CD14-positive monocyte (primary cell): ENCODE results near the gene CIBAR2. TPM values are rescaled to one million over a fixed set of nuclear protein-coding genes. Genes with fewer than 3 reads are reported as not detected.

Experiments used
- DNase-seq, 3 donors: peaks; one replicate each; pipeline ENCODE4 v3.0.0-alpha.2; 2011 to 2022
- H2AFZ ChIP-seq: 2 replicates; pipeline ENCODE4 v1.6.0; 2012; ENCODE audit warnings: mild to moderate bottlenecking, low read depth, low read length, inconsistent platforms; ENCODE audit not compliant: insufficient read depth, poor library complexity, severe bottlenecking
- H3K27ac ChIP-seq, 2 donors: 1 replicate in 1 of 2; 2 replicates in 1 of 2; pipeline ENCODE4 v1.5.1; 2012 to 2013; ENCODE audit warnings: low read length in 2 of 2, control low read depth in 1 of 2, inconsistent platforms in 1 of 2, low read depth in 1 of 2, mild to moderate bottlenecking in 1 of 2
- H3K27me3 ChIP-seq, 2 donors: one replicate each; pipeline versions ENCODE4 v1.6.0 to v1.6.1; 2011 to 2013; ENCODE audit warnings: low read length in 2 of 2; ENCODE audit not compliant: control insufficient read depth in 2 of 2, insufficient read depth in 2 of 2
- H3K36me3 ChIP-seq, 2 donors: replicated peaks in 1 of 2; 1 replicate in 1 of 2; 2 replicates in 1 of 2; pipeline versions ENCODE4 v1.5.1 to v1.6.1; 2012 to 2013; ENCODE audit warnings: low read length in 2 of 2, control low read depth in 1 of 2, inconsistent platforms in 1 of 2, mild to moderate bottlenecking in 1 of 2; ENCODE audit not compliant: insufficient read depth in 2 of 2, control insufficient read depth in 1 of 2
- H3K4me1 ChIP-seq, 2 donors: 1 replicate in 1 of 2; 2 replicates in 1 of 2; pipeline versions ENCODE4 v1.5.1 to v1.6.1; 2012 to 2013; ENCODE audit warnings: low read length in 2 of 2, control low read depth in 1 of 2, inconsistent platforms in 1 of 2, mild to moderate bottlenecking in 1 of 2, moderate library complexity in 1 of 2; ENCODE audit not compliant: insufficient read depth in 2 of 2, control insufficient read depth in 1 of 2
- H3K4me2 ChIP-seq: replicated peaks from 2 replicates; pipeline ENCODE3; 2012; ENCODE audit warnings: low read length, moderate library complexity, mild to moderate bottlenecking; ENCODE audit not compliant: poor library complexity, severe bottlenecking; ENCODE audit errors: extremely low read depth
- H3K4me3 ChIP-seq, 3 experiments: fragments of 200-600 bp in 1 of 3; sonication (generic) in 1 of 3; replicated peaks in 1 of 3; 1 replicate in 2 of 3; 2 replicates in 1 of 3; pipeline ENCODE4 v1.5.1; 2011 to 2013; ENCODE audit warnings: low read length in 3 of 3, mild to moderate bottlenecking in 3 of 3, control low read depth in 2 of 3, low read depth in 2 of 3, inconsistent platforms in 1 of 3, moderate library complexity in 1 of 3
- H3K79me2 ChIP-seq: 2 replicates; pipeline ENCODE4 v1.6.0; 2012; ENCODE audit warnings: mild to moderate bottlenecking, control low read depth, inconsistent platforms, low read length, moderate library complexity; ENCODE audit not compliant: insufficient read depth
- H3K9ac ChIP-seq: 2 replicates; pipeline ENCODE4 v1.6.0; 2017; ENCODE audit warnings: low read length, mild to moderate bottlenecking; ENCODE audit not compliant: insufficient read depth, poor library complexity, severe bottlenecking
- H3K9me3 ChIP-seq, 2 donors: replicated peaks in 1 of 2; 1 replicate in 1 of 2; 2 replicates in 1 of 2; pipeline versions ENCODE4 v1.5.1 to v1.6.1; 2012 to 2013; ENCODE audit warnings: low read length in 2 of 2, control low read depth in 1 of 2; ENCODE audit not compliant: control insufficient read depth in 1 of 2, insufficient read depth in 1 of 2
- H4K20me1 ChIP-seq: 2 replicates; pipeline ENCODE4 v1.6.0; 2012; ENCODE audit warnings: mild to moderate bottlenecking, low read length, control low read depth, moderate library complexity; ENCODE audit not compliant: insufficient read depth
- H3K27ac Mint-ChIP-seq, 7 donors: one replicate each; pipeline ENCODE4 v1.8.0; 2020; ENCODE audit warnings: mild to moderate bottlenecking in 7 of 7, mixed read lengths in 7 of 7, moderate library complexity in 6 of 7, inconsistent platforms in 2 of 7
- H3K27me3 Mint-ChIP-seq, 3 donors: one replicate each; pipeline ENCODE4 v1.8.0; 2021 to 2022; ENCODE audit warnings: low read depth in 3 of 3, mild to moderate bottlenecking in 3 of 3, mixed read lengths in 3 of 3, moderate library complexity in 3 of 3, inconsistent platforms in 1 of 3
- H3K36me3 Mint-ChIP-seq, 2 donors: one replicate each; pipeline ENCODE4 v1.8.0; 2020; ENCODE audit warnings: mixed read lengths in 2 of 2, inconsistent platforms in 1 of 2, mild to moderate bottlenecking in 1 of 2
- H3K4me1 Mint-ChIP-seq: one replicate; pipeline ENCODE4 v1.8.0; 2020; ENCODE audit warnings: mild to moderate bottlenecking, mixed read lengths
- H3K4me3 Mint-ChIP-seq, 2 donors: one replicate each; pipeline ENCODE4 v1.8.0; 2020; ENCODE audit warnings: mild to moderate bottlenecking in 2 of 2, mixed read lengths in 2 of 2, moderate library complexity in 1 of 2
- H3K9me3 Mint-ChIP-seq, 7 donors: one replicate each; pipeline ENCODE4 v1.8.0; 2020 to 2022; ENCODE audit warnings: mixed read lengths in 7 of 7, mild to moderate bottlenecking in 6 of 7, moderate library complexity in 6 of 7, inconsistent platforms in 2 of 7
- CTCF ChIP-seq: fragments of 200-600 bp; IDR thresholded peaks from one replicate; pipeline ENCODE4 v1.8.0; 2022; ENCODE audit warnings: antibody characterized with exemption, mild to moderate bottlenecking
- WGBS: methylation state at CpG from one replicate; pipeline ENCODE4 v1.1.5; 2013; ENCODE audit warnings: missing lambda C conversion rate; ENCODE audit not compliant: insufficient coverage; 5-methylcytosine and 5-hydroxymethylcytosine counted together
- intact Hi-C, 2 donors: fragments of 100-400 bp; cut with micrococcal nuclease; formaldehyde crosslinking; loops; one replicate each; pipeline versions ENCODE4 v1.15.0 to v1.15.1; 2023
- polyA plus RNA-seq, 3 donors: library from polyadenylated mRNA; depleted of rRNA in 1 of 3; unstranded in 2 of 3; stranded (reverse) in 1 of 3; fragments of 300-500 nt in 2 of 3; fragments of >200 nt in 1 of 3; fragmentation: Illumina TruSeq in 2 of 3; gene quantifications; 1 replicate in 2 of 3; 2 replicates in 1 of 3; pipeline ENCODE4 v1.2.3, GENCODE V29; 2012 to 2021

The CIBAR2 gene
- polyA plus RNA-seq, 3 donors = not detected

GRCh38 chr16:85145188-85145587, 32.9 kb upstream of the CIBAR2 start:
- Histone ChIP-seq H3K9me3 (no peaks in the 10 kb centered on the region), H4K20me1 (no peaks in the 10 kb centered on the region), H3K36me3 (no peaks in the 10 kb centered on the region), H3K27me3 (no peaks in the 10 kb centered on the region), H3K4me3 (no peak overlapping the region), H3K4me1 (no peaks in the 10 kb centered on the region), H3K79me2 (no peaks in the 10 kb centered on the region), H3K4me2 (no peak overlapping the region), H3K27ac (no peak overlapping the region), H3K9ac (no peak overlapping the region), H2AFZ (no peak overlapping the region)
- Mint-ChIP-seq H3K9me3 (peaks cover 0 to 3% (median 0%) of the 10 kb centered on the region in 7 donors), H3K27ac (no peak overlapping the region), H3K36me3 (no peaks in the 10 kb centered on the region), H3K27me3 (peaks cover 13 to 16% (median 15%) of the 10 kb centered on the region in 3 donors), H3K4me1 (no peaks in the 10 kb centered on the region), H3K4me3 (no peak overlapping the region)
- no peak for DNase-seq
- no peak for TF ChIP-seq CTCF
- WGBS = 96% methylated on average over 6 of the region's 10 CpGs
- intact Hi-C loops = no loop called here

DNA sequence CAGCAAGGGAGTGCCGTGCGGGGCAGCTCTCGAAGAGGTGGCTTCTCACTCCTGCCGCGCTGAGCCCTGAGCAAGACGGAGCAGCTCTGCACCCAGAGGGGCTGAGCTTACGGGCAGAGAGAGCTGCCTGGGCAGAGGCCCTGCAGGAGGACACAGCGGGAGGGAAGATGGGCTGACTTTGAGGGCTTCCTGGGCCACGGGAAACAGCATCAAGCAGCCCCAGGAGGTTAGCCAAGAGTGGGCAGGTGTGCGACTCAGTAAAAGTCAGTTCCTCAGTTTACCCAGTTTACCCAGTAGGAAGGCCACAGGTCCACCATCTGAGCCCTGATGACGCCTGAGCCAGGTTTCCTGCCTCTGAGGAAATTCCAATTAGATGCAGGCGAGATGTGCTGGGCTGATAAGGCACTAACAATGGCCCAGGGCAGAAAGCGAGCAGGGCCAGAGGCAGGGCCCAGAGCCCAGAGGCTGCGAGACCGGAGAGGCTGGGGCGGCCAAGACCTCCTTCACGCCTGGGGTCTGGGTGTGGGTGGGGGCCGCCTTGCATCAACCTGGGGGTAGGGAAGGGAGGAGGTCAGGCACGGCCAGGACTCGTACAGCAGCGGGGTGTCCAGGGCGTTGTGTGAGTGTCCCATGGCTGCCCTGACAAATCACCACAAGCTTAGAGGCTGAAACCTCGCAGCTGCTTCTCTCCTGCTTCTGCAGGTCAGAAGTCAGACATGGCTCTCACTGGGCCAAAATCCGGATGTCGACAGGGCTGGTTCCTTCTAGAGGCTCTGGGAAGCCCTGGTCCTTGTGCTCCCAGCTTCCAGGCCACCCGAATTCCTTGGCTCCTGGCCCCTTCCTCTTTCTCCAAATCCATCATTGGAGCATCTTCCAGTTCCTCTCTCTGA, 32.0 kb upstream of the CIBAR2 start:
- Mint-ChIP-seq H3K4me1 (peaks cover 2% of the 10 kb centered on the region), H3K27me3 (peaks cover 14 to 19% (median 17%) of the 10 kb centered on the region in 3 donors), H3K27ac (peak overlapping the region in 1 of 7 donors; percentile 32), H3K9me3 (peaks cover 0 to 4% (median 0%) of the 10 kb centered on the region in 7 donors), H3K36me3 (no peaks in the 10 kb centered on the region), H3K4me3 (no peak overlapping the region)
- Histone ChIP-seq H3K4me1 (no peaks in the 10 kb centered on the region), H2AFZ (no peak overlapping the region), H3K9me3 (no peaks in the 10 kb centered on the region), H4K20me1 (no peaks in the 10 kb centered on the region), H3K79me2 (no peaks in the 10 kb centered on the region), H3K36me3 (no peaks in the 10 kb centered on the region), H3K4me2 (no peak overlapping the region), H3K9ac (no peak overlapping the region), H3K27ac (no peak overlapping the region), H3K4me3 (no peak overlapping the region), H3K27me3 (no peaks in the 10 kb centered on the region)
- TF ChIP-seq CTCF = no peak
- intact Hi-C loops = no loop called here
- no peak for DNase-seq
- WGBS = 86% methylated on average over 21 of the region's 26 CpGs
